HepG2 (cell line): ENCODE data around the gene ROPN1B. TPM values are rescaled to one million over a fixed set of nuclear protein-coding genes. Genes with fewer than 3 reads are reported as not detected.

ENCODE experiments used
- ATAC-seq: fragments of 200-7000 bp; cut with Tn5 transposase; 3 replicates; pipeline ENCODE4 v1.9.1; 2020; ENCODE audit warnings: mild to moderate bottlenecking, moderate library complexity
- BruUV-seq: library from RNA; stranded (reverse); fragments of 400-500 nt; replicated peaks from 2 replicates; lab custom pipeline; 2021; lab: Mats Ljungman, UMichigan
- CTCF ChIA-PET: fragments of 300-600 bp; formaldehyde crosslinking; extraction: SDS; loops from one replicate; lab custom pipeline; 2021; ENCODE audit warnings: low total read pairs, inconsistent platforms, low intra/inter-chr PET ratio; lab: Yijun Ruan, JAX
- POLR2A ChIA-PET: fragments of 350-600 bp; sonication (Branson Sonifier 250); formaldehyde crosslinking; loops from one replicate; lab custom pipeline; 2020; ENCODE audit warnings: antibody characterized with exemption, inconsistent platforms; lab: Yijun Ruan, JAX
- DNase-seq: peaks from one replicate; pipeline ENCODE4 v3.0.0-alpha.2; 2015; ENCODE audit warnings: low spot score
- FAIRE-seq: peaks from 3 replicates; lab custom pipeline; 2011; peaks lifted over from hg19 to GRCh38; lab: Jason Lieb, UNC
- H2AFZ ChIP-seq: one replicate; pipeline ENCODE4 v1.6.1; 2011; ENCODE audit warnings: low read length, inconsistent platforms
- H3K27ac ChIP-seq: fragments of 300-600 bp; 3 replicates; pipeline ENCODE4 v1.8.0; 2011; ENCODE audit warnings: mixed run types, mild to moderate bottlenecking, mixed read lengths, low read length, inconsistent platforms; ENCODE audit not compliant: insufficient read depth; ENCODE audit errors: extremely low read length
- H3K27me3 ChIP-seq, 2 experiments: fragments of 200-600 bp in 1 of 2; 2 replicates in 1 of 2; 3 replicates in 1 of 2; pipeline versions ENCODE4 v1.6.0 to v1.8.0; 2011; ENCODE audit warnings: low read length in 2 of 2, mild to moderate bottlenecking in 2 of 2, moderate library complexity in 2 of 2, inconsistent platforms in 1 of 2; ENCODE audit not compliant: insufficient read depth in 2 of 2, control insufficient read depth in 1 of 2
- H3K36me3 ChIP-seq, 2 experiments: fragments of 200-600 bp in 1 of 2; replicated peaks in 1 of 2; 2 replicates in 1 of 2; 3 replicates in 1 of 2; pipeline versions ENCODE4 v1.5.1 to v1.8.0; 2011; ENCODE audit warnings: low read length in 2 of 2, inconsistent platforms in 1 of 2; ENCODE audit not compliant: insufficient read depth in 2 of 2, control insufficient read depth in 1 of 2
- H3K4me1 ChIP-seq: 2 replicates; pipeline ENCODE4 v1.5.1; 2012; ENCODE audit warnings: low read length, inconsistent platforms; ENCODE audit not compliant: insufficient read depth
- H3K4me2 ChIP-seq: 2 replicates; pipeline ENCODE4 v1.6.0; 2011; ENCODE audit warnings: low read depth, low read length, inconsistent platforms
- H3K4me3 ChIP-seq, 3 experiments: fragments of 200-600 bp in 1 of 3; sonication (generic), shearing (Covaris generic) in 1 of 3; replicated peaks in 1 of 3; 2 replicates each; pipeline ENCODE4 v1.5.1; 2011 to 2016; ENCODE audit warnings: low read length in 3 of 3, inconsistent platforms in 2 of 3, low read depth in 2 of 3, mild to moderate bottlenecking in 2 of 3, control low read depth in 1 of 3, mixed read lengths in 1 of 3; ENCODE audit not compliant: insufficient read depth in 1 of 3
- H3K79me2 ChIP-seq: one replicate; pipeline ENCODE4 v1.6.1; 2011; ENCODE audit warnings: low read length, inconsistent platforms; ENCODE audit not compliant: insufficient read depth
- H3K9ac ChIP-seq: 2 replicates; pipeline ENCODE4 v1.6.0; 2011; ENCODE audit warnings: mild to moderate bottlenecking, low read depth, low read length, inconsistent platforms; ENCODE audit not compliant: insufficient read depth
- H3K9me3 ChIP-seq: 2 replicates; pipeline ENCODE4 v1.5.1; 2012; ENCODE audit warnings: mild to moderate bottlenecking, low read length
- H4K20me1 ChIP-seq: 2 replicates; pipeline ENCODE4 v1.6.0; 2011; ENCODE audit warnings: inconsistent platforms, mild to moderate bottlenecking, low read length, moderate library complexity; ENCODE audit not compliant: insufficient read depth
- ATF7 ChIP-seq, 2 experiments: fragments of 450-650 bp in 1 of 2; sonication (generic) in 1 of 2; formaldehyde crosslinking in 1 of 2; IDR thresholded peaks; 2 replicates each; pipeline versions ENCODE4 v1.4.0 to v1.6.1; 2016 to 2020; ENCODE audit warnings: antibody characterized with exemption in 1 of 2, mild to moderate bottlenecking in 1 of 2, missing genetic modification reagents in 1 of 2
- CENPT ChIP-seq: sonication (generic); formaldehyde crosslinking; IDR thresholded peaks from 2 replicates; pipeline ENCODE4 v1.8.0; 2022; ENCODE audit warnings: low read depth, mild to moderate bottlenecking, moderate library complexity, missing genetic modification reagents
- FOSL1 ChIP-seq: sonication (generic); formaldehyde crosslinking; IDR thresholded peaks from 2 replicates; pipeline ENCODE4 v1.9.0; 2021; ENCODE audit warnings: missing genetic modification reagents, borderline replicate concordance
- FOXM1 ChIP-seq: sonication (generic); formaldehyde crosslinking; IDR thresholded peaks from 2 replicates; pipeline ENCODE4 v1.5.0; 2020; ENCODE audit warnings: missing genetic modification reagents
- LCORL ChIP-seq, 2 experiments: fragments of 450-650 bp in 1 of 2; sonication (generic) in 1 of 2; formaldehyde crosslinking in 1 of 2; IDR thresholded peaks; 2 replicates each; pipeline versions ENCODE4 v1.5.0 to v1.6.1; 2017 to 2020; ENCODE audit warnings: antibody characterized with exemption in 1 of 2, missing genetic modification reagents in 1 of 2
- NCOA2 ChIP-seq: sonication (generic); formaldehyde crosslinking; IDR thresholded peaks from 2 replicates; pipeline ENCODE4 v1.8.0; 2022; ENCODE audit warnings: inconsistent platforms
- PCBP1 ChIP-seq: fragments of 200-400 bp; formaldehyde crosslinking; IDR thresholded peaks from 2 replicates; pipeline ENCODE4 v1.6.1; 2017; ENCODE audit warnings: mild to moderate bottlenecking, low read depth, low read length, borderline replicate concordance
- PHF20 ChIP-seq: sonication (generic); formaldehyde crosslinking; IDR thresholded peaks from 2 replicates; pipeline ENCODE4 v1.5.0; 2020; ENCODE audit warnings: mild to moderate bottlenecking, missing genetic modification reagents
- SALL1 ChIP-seq: sonication (generic); formaldehyde crosslinking; IDR thresholded peaks from 2 replicates; pipeline ENCODE4 v1.8.0; 2022; ENCODE audit warnings: mild to moderate bottlenecking, missing genetic modification reagents
- SALL2 ChIP-seq: sonication (generic); formaldehyde crosslinking; IDR thresholded peaks from 2 replicates; pipeline ENCODE4 v1.8.1; 2023; ENCODE audit warnings: mild to moderate bottlenecking, missing genetic modification reagents, inconsistent platforms
- XBP1 ChIP-seq: sonication (generic); formaldehyde crosslinking; IDR thresholded peaks from 2 replicates; pipeline ENCODE4 v1.5.0; 2020; ENCODE audit warnings: missing genetic modification reagents
- ZBTB2 ChIP-seq: sonication (generic); formaldehyde crosslinking; IDR thresholded peaks from 2 replicates; pipeline ENCODE4 v1.8.0; 2022; ENCODE audit warnings: low read depth, missing genetic modification reagents
- ZBTB8A ChIP-seq: sonication (generic); formaldehyde crosslinking; IDR thresholded peaks from 2 replicates; pipeline ENCODE4 v1.4.0; 2020; ENCODE audit warnings: mild to moderate bottlenecking, low read depth, missing genetic modification reagents, borderline replicate concordance
- ZFP36L2 ChIP-seq: sonication (generic); formaldehyde crosslinking; IDR thresholded peaks from 2 replicates; pipeline ENCODE4 v1.4.0; 2020; ENCODE audit warnings: missing genetic modification reagents
- ZFP37 ChIP-seq: sonication (generic); formaldehyde crosslinking; IDR thresholded peaks from 2 replicates; pipeline ENCODE4 v1.4.0; 2020; ENCODE audit warnings: missing genetic modification reagents, borderline replicate concordance
- ZMAT5 ChIP-seq: sonication (generic); formaldehyde crosslinking; IDR thresholded peaks from 2 replicates; pipeline ENCODE4 v1.5.0; 2020; ENCODE audit warnings: mild to moderate bottlenecking, low read depth, missing genetic modification reagents, borderline replicate concordance
- ZNF563 ChIP-seq: sonication (generic); formaldehyde crosslinking; IDR thresholded peaks from 2 replicates; pipeline ENCODE4 v1.8.0; 2022; ENCODE audit warnings: mild to moderate bottlenecking, moderate library complexity, missing genetic modification reagents
- ZNF749 ChIP-seq: sonication (generic); formaldehyde crosslinking; IDR thresholded peaks from 2 replicates; pipeline ENCODE4 v1.8.0; 2022; ENCODE audit warnings: mild to moderate bottlenecking, missing genetic modification reagents, moderate library complexity, borderline replicate concordance
- WGBS: methylation state at CpG from one replicate; pipeline ENCODE4 v1.1.6; 2017; ENCODE audit warnings: low lambda C conversion rate; 5-methylcytosine and 5-hydroxymethylcytosine counted together
- in situ Hi-C: cut with HindIII; loops from 2 replicates; pipeline ENCODE4 v1.10.0; 2017; ENCODE audit warnings: low pct_unique_long_range_greater_than_20kb; ENCODE audit not compliant: extremely low pct_ligation_motif_present
- intact Hi-C: fragments of 100-400 bp; cut with micrococcal nuclease; formaldehyde crosslinking; loops from one replicate; pipeline ENCODE4 v1.10.0; 2022; ENCODE audit not compliant: unreplicated experiment
- polyA plus RNA-seq, 8 experiments: library from polyadenylated mRNA; depleted of rRNA in 3 of 8; stranded (reverse) in 7 of 8; unstranded in 1 of 8; fragments of >200 nt; fragmentation: Illumina TruSeq in 4 of 8; extraction: Trizol in 4 of 8; gene quantifications; 2 replicates each; pipeline versions ENCODE4 v1.2.1 to v1.2.3, GENCODE V29; 2011 to 2016; ENCODE audit warnings: low read depth in 4 of 8, missing spikeins in 1 of 8, mixed read lengths in 1 of 8; ENCODE audit not compliant: insufficient read depth in 1 of 8
- total RNA-seq, 5 experiments: library from RNA; depleted of rRNA; stranded (reverse); fragments of >200 nt; fragmentation: Illumina TruSeq; extraction: Trizol; gene quantifications; 2 replicates each; pipeline ENCODE4 v1.2.3, GENCODE V29; 2016; ENCODE audit warnings: low read depth in 1 of 5
- TF ChIP-seq, protein P1 (sequence below): sonication (generic); formaldehyde crosslinking; IDR thresholded peaks from 2 replicates; pipeline ENCODE4 v1.5.0; 2020; ENCODE audit warnings: mild to moderate bottlenecking, missing genetic modification reagents
- TF ChIP-seq, protein P2 (sequence below), 2 experiments: sonication (generic) in 1 of 2; formaldehyde crosslinking in 1 of 2; IDR thresholded peaks; 2 replicates each; pipeline versions ENCODE4 v1.4.0 to v1.6.1; 2018 to 2020; ENCODE audit warnings: missing genetic modification reagents in 2 of 2, borderline replicate concordance in 1 of 2, low read depth in 1 of 2, mild to moderate bottlenecking in 1 of 2, missing biosample characterization in 1 of 2

The ROPN1B gene
- total and polyA plus RNA-seq, 2 of the 13 experiments (the other 11 are each of a cell fraction or from before 2014, with no cell fraction given), result not detected

- Histone ChIP-seq H3K79me2 (no peaks in the 10 kb centered on the region), H3K27me3 (no peaks in the 10 kb centered on the region), H3K4me2 (no peak overlapping the region), H3K9ac (no peak overlapping the region), H4K20me1 (no peaks in the 10 kb centered on the region), H3K4me3 (no peak overlapping the region), H3K27ac (no peak overlapping the region), H3K4me1 (no peaks in the 10 kb centered on the region), H3K9me3 (peaks cover 15% of the 10 kb centered on the region), H3K36me3 (peaks cover 1 to 6% of the 10 kb centered on the region in 2 experiments; a peak in 2 of 5 replicates), H2AFZ (no peak overlapping the region)
- intact Hi-C loops (no loop called here), in situ Hi-C loops (no loop called here)
- ChIA-PET CTCF (no interaction called here), POLR2A (no interaction called here)
- 89% methylated on average over 6 of the region's 6 CpGs for WGBS
- no peak for ATAC-seq
- BruUV-seq, result no TSS peak
- no peak for DNase-seq
- no peak for FAIRE-seq
- TF ChIP-seq ZNF563 (CRISPR knock-in tag) (no peak), LCORL (IDR thresholded peaks at IDR 0.05) (no peak), LCORL (CRISPR knock-in tag; IDR thresholded peaks at IDR 0.05) (no peak), PHF20 (CRISPR knock-in tag) (no peak), SALL1 (no peak), ZBTB8A (CRISPR knock-in tag) (no peak), PCBP1 (no peak), ZMAT5 (no peak), SALL2 (CRISPR knock-in tag) (no peak), ZFP36L2 (CRISPR knock-in tag) (no peak), ZNF749 (no peak), NCOA2 (CRISPR knock-in tag) (no peak), ZFP37 (no peak), FOXM1 (CRISPR knock-in tag) (no peak), XBP1 (no peak), CENPT (CRISPR knock-in tag) (no peak), ATF7 (IDR thresholded peaks at IDR 0.05) (no peak), ATF7 (CRISPR knock-in tag; IDR thresholded peaks at IDR 0.05) (no peak), FOSL1 (CRISPR knock-in tag) (no peak), ZBTB2 (CRISPR knock-in tag) (no peak)
- TF ChIP-seq, protein P1, sequence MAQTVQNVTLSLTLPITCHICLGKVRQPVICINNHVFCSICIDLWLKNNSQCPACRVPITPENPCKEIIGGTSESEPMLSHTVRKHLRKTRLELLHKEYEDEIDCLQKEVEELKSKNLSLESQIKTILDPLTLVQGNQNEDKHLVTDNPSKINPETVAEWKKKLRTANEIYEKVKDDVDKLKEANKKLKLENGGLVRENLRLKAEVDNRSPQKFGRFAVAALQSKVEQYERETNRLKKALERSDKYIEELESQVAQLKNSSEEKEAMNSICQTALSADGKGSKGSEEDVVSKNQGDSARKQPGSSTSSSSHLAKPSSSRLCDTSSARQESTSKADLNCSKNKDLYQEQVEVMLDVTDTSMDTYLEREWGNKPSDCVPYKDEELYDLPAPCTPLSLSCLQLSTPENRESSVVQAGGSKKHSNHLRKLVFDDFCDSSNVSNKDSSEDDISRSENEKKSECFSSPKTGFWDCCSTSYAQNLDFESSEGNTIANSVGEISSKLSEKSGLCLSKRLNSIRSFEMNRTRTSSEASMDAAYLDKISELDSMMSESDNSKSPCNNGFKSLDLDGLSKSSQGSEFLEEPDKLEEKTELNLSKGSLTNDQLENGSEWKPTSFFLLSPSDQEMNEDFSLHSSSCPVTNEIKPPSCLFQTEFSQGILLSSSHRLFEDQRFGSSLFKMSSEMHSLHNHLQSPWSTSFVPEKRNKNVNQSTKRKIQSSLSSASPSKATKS, result no peak
- TF ChIP-seq, protein P2, sequence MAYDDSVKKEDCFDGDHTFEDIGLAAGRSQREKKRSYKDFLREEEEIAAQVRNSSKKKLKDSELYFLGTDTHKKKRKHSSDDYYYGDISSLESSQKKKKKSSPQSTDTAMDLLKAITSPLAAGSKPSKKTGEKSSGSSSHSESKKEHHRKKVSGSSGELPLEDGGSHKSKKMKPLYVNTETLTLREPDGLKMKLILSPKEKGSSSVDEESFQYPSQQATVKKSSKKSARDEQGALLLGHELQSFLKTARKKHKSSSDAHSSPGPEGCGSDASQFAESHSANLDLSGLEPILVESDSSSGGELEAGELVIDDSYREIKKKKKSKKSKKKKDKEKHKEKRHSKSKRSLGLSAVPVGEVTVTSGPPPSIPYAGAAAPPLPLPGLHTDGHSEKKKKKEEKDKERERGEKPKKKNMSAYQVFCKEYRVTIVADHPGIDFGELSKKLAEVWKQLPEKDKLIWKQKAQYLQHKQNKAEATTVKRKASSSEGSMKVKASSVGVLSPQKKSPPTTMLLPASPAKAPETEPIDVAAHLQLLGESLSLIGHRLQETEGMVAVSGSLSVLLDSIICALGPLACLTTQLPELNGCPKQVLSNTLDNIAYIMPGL (CRISPR knock-in tag; IDR thresholded peaks at IDR 0.05; ENCODE audit: borderline replicate concordance in 1 of 2, low read depth in 1 of 2), result no peak
- TF ChIP-seq, all 625 proteins: peak for 0
Observed at GRCh38 chr3:126026761-126027160, 57.8 kb downstream of the ROPN1B start.
